CD14-positive monocyte (primary cell): Measurements from ENCODE around the gene TCN2. TPM values are rescaled to one million over a fixed set of nuclear protein-coding genes. Genes with fewer than 3 reads are reported as not detected.

ENCODE experiments used
- DNase-seq, 3 donors: peaks; one replicate each; pipeline ENCODE4 v3.0.0-alpha.2; 2011 to 2022
- H2AFZ ChIP-seq: 2 replicates; pipeline ENCODE4 v1.6.0; 2012; ENCODE audit warnings: mild to moderate bottlenecking, low read depth, low read length, inconsistent platforms; ENCODE audit not compliant: insufficient read depth, poor library complexity, severe bottlenecking
- H3K27ac ChIP-seq, 2 donors: 1 replicate in 1 of 2; 2 replicates in 1 of 2; pipeline ENCODE4 v1.5.1; 2012 to 2013; ENCODE audit warnings: low read length in 2 of 2, control low read depth in 1 of 2, inconsistent platforms in 1 of 2, low read depth in 1 of 2, mild to moderate bottlenecking in 1 of 2
- H3K27me3 ChIP-seq, 2 donors: one replicate each; pipeline versions ENCODE4 v1.6.0 to v1.6.1; 2011 to 2013; ENCODE audit warnings: low read length in 2 of 2; ENCODE audit not compliant: control insufficient read depth in 2 of 2, insufficient read depth in 2 of 2
- H3K36me3 ChIP-seq, 2 donors: replicated peaks in 1 of 2; 1 replicate in 1 of 2; 2 replicates in 1 of 2; pipeline versions ENCODE4 v1.5.1 to v1.6.1; 2012 to 2013; ENCODE audit warnings: low read length in 2 of 2, control low read depth in 1 of 2, inconsistent platforms in 1 of 2, mild to moderate bottlenecking in 1 of 2; ENCODE audit not compliant: insufficient read depth in 2 of 2, control insufficient read depth in 1 of 2
- H3K4me1 ChIP-seq, 2 donors: 1 replicate in 1 of 2; 2 replicates in 1 of 2; pipeline versions ENCODE4 v1.5.1 to v1.6.1; 2012 to 2013; ENCODE audit warnings: low read length in 2 of 2, control low read depth in 1 of 2, inconsistent platforms in 1 of 2, mild to moderate bottlenecking in 1 of 2, moderate library complexity in 1 of 2; ENCODE audit not compliant: insufficient read depth in 2 of 2, control insufficient read depth in 1 of 2
- H3K4me2 ChIP-seq: replicated peaks from 2 replicates; pipeline ENCODE3; 2012; ENCODE audit warnings: low read length, moderate library complexity, mild to moderate bottlenecking; ENCODE audit not compliant: poor library complexity, severe bottlenecking; ENCODE audit errors: extremely low read depth
- H3K4me3 ChIP-seq, 3 experiments: fragments of 200-600 bp in 1 of 3; sonication (generic) in 1 of 3; replicated peaks in 1 of 3; 1 replicate in 2 of 3; 2 replicates in 1 of 3; pipeline ENCODE4 v1.5.1; 2011 to 2013; ENCODE audit warnings: low read length in 3 of 3, mild to moderate bottlenecking in 3 of 3, control low read depth in 2 of 3, low read depth in 2 of 3, inconsistent platforms in 1 of 3, moderate library complexity in 1 of 3
- H3K79me2 ChIP-seq: 2 replicates; pipeline ENCODE4 v1.6.0; 2012; ENCODE audit warnings: mild to moderate bottlenecking, control low read depth, inconsistent platforms, low read length, moderate library complexity; ENCODE audit not compliant: insufficient read depth
- H3K9ac ChIP-seq: 2 replicates; pipeline ENCODE4 v1.6.0; 2017; ENCODE audit warnings: low read length, mild to moderate bottlenecking; ENCODE audit not compliant: insufficient read depth, poor library complexity, severe bottlenecking
- H3K9me3 ChIP-seq, 2 donors: replicated peaks in 1 of 2; 1 replicate in 1 of 2; 2 replicates in 1 of 2; pipeline versions ENCODE4 v1.5.1 to v1.6.1; 2012 to 2013; ENCODE audit warnings: low read length in 2 of 2, control low read depth in 1 of 2; ENCODE audit not compliant: control insufficient read depth in 1 of 2, insufficient read depth in 1 of 2
- H4K20me1 ChIP-seq: 2 replicates; pipeline ENCODE4 v1.6.0; 2012; ENCODE audit warnings: mild to moderate bottlenecking, low read length, control low read depth, moderate library complexity; ENCODE audit not compliant: insufficient read depth
- H3K27ac Mint-ChIP-seq, 7 donors: one replicate each; pipeline ENCODE4 v1.8.0; 2020; ENCODE audit warnings: mild to moderate bottlenecking in 7 of 7, mixed read lengths in 7 of 7, moderate library complexity in 6 of 7, inconsistent platforms in 2 of 7
- H3K27me3 Mint-ChIP-seq, 3 donors: one replicate each; pipeline ENCODE4 v1.8.0; 2021 to 2022; ENCODE audit warnings: low read depth in 3 of 3, mild to moderate bottlenecking in 3 of 3, mixed read lengths in 3 of 3, moderate library complexity in 3 of 3, inconsistent platforms in 1 of 3
- H3K36me3 Mint-ChIP-seq, 2 donors: one replicate each; pipeline ENCODE4 v1.8.0; 2020; ENCODE audit warnings: mixed read lengths in 2 of 2, inconsistent platforms in 1 of 2, mild to moderate bottlenecking in 1 of 2
- H3K4me1 Mint-ChIP-seq: one replicate; pipeline ENCODE4 v1.8.0; 2020; ENCODE audit warnings: mild to moderate bottlenecking, mixed read lengths
- H3K4me3 Mint-ChIP-seq, 2 donors: one replicate each; pipeline ENCODE4 v1.8.0; 2020; ENCODE audit warnings: mild to moderate bottlenecking in 2 of 2, mixed read lengths in 2 of 2, moderate library complexity in 1 of 2
- H3K9me3 Mint-ChIP-seq, 7 donors: one replicate each; pipeline ENCODE4 v1.8.0; 2020 to 2022; ENCODE audit warnings: mixed read lengths in 7 of 7, mild to moderate bottlenecking in 6 of 7, moderate library complexity in 6 of 7, inconsistent platforms in 2 of 7
- CTCF ChIP-seq: fragments of 200-600 bp; IDR thresholded peaks from one replicate; pipeline ENCODE4 v1.8.0; 2022; ENCODE audit warnings: antibody characterized with exemption, mild to moderate bottlenecking
- WGBS: methylation state at CpG from one replicate; pipeline ENCODE4 v1.1.5; 2013; ENCODE audit warnings: missing lambda C conversion rate; ENCODE audit not compliant: insufficient coverage; 5-methylcytosine and 5-hydroxymethylcytosine counted together
- intact Hi-C, 2 donors: fragments of 100-400 bp; cut with micrococcal nuclease; formaldehyde crosslinking; loops; one replicate each; pipeline versions ENCODE4 v1.15.0 to v1.15.1; 2023
- polyA plus RNA-seq, 3 donors: library from polyadenylated mRNA; depleted of rRNA in 1 of 3; unstranded in 2 of 3; stranded (reverse) in 1 of 3; fragments of 300-500 nt in 2 of 3; fragments of >200 nt in 1 of 3; fragmentation: Illumina TruSeq in 2 of 3; gene quantifications; 1 replicate in 2 of 3; 2 replicates in 1 of 3; pipeline ENCODE4 v1.2.3, GENCODE V29; 2012 to 2021

The TCN2 gene
- polyA plus RNA-seq, 3 donors = 27.1 to 51.7 (median 45.0) TPM

GRCh38 chr22:30607939-30608338 lies 965 bp downstream of the TCN2 start:
- peaks cover 0 to 4% (median 0%) of the 10 kb centered on the region in 7 donors for H3K9me3 Mint-ChIP-seq
- 69% methylated on average over 2 of the region's 7 CpGs for WGBS
- H3K4me2 ChIP-seq = peak overlapping the region; percentile 87

More at GRCh38 chr22:30607939-30608338, 965 bp downstream of the TCN2 start:
- Histone ChIP-seq H3K36me3 (no peaks in the 10 kb centered on the region), H3K9me3 (no peaks in the 10 kb centered on the region), H3K4me1 (peaks cover 61 to 66% of the 10 kb centered on the region in 2 donors), H3K79me2 (no peaks in the 10 kb centered on the region), H4K20me1 (no peaks in the 10 kb centered on the region), H2AFZ (no peak overlapping the region), H3K9ac (no peak overlapping the region), H3K27me3 (no peaks in the 10 kb centered on the region), H3K4me3 (peak overlapping the region in 1 of 3 experiments; percentile 80), H3K27ac (peak overlapping the region; percentile 90 to 97)
- no peak for DNase-seq
- no peaks in the 10 kb centered on the region for H3K27me3 Mint-ChIP-seq
- H3K27ac Mint-ChIP-seq = peak overlapping the region; percentile 95 to 100 (median 99)
- intact Hi-C loops = loop anchor here in 1 of 2 donors (1.0 to 5.0 kb wide), 3 partner anchors 16 to 359 kb away; partner anchors contain the start of genes MORC2, SLC35E4 and TUG1
- peaks cover 63% of the 10 kb centered on the region for H3K4me1 Mint-ChIP-seq
- peak overlapping the region; percentile 84 to 93 for H3K4me3 Mint-ChIP-seq
- H3K36me3 Mint-ChIP-seq = peaks cover 6 to 14% of the 10 kb centered on the region in 2 donors
- TF ChIP-seq CTCF = no peak
